GM12878 (cell line): Measurements from ENCODE around the gene GIPC3. TPM values are rescaled to one million over a fixed set of nuclear protein-coding genes. Genes with fewer than 3 reads are reported as not detected.

ENCODE experiments used
- BCL11A ChIP-seq: IDR thresholded peaks from 2 replicates; pipeline ENCODE4 v1.6.1; 2011; ENCODE audit warnings: low read depth, low read length
- E4F1 ChIP-seq: fragments of 450-650 bp; IDR thresholded peaks from 2 replicates; pipeline ENCODE4 v1.6.1; 2018; ENCODE audit warnings: borderline replicate concordance, mild to moderate bottlenecking; ENCODE audit not compliant: partially characterized antibody
- ESRRA ChIP-seq: IDR thresholded peaks from 2 replicates; pipeline ENCODE4 v1.6.1; 2012; ENCODE audit warnings: mild to moderate bottlenecking, low read length, improper control_type of control experiment
- IRF3 ChIP-seq: fragments of 450-650 bp; IDR thresholded peaks from 2 replicates; pipeline ENCODE4 v1.6.1; 2014; ENCODE audit warnings: mild to moderate bottlenecking
- IRF5 ChIP-seq: fragments of 450-650 bp; IDR thresholded peaks from 2 replicates; pipeline ENCODE4 v1.6.1; 2017; ENCODE audit warnings: borderline replicate concordance
- MEF2A ChIP-seq: IDR thresholded peaks from 2 replicates; pipeline ENCODE4 v1.6.1; 2011; ENCODE audit warnings: low read depth, mild to moderate bottlenecking, low read length, moderate library complexity; ENCODE audit not compliant: insufficient read depth
- NFYA ChIP-seq: IDR thresholded peaks from 2 replicates; pipeline ENCODE4 v1.6.1; 2011; ENCODE audit warnings: low read depth, mild to moderate bottlenecking, low read length, improper control_type of control experiment, borderline replicate concordance
- RAD21 ChIP-seq: IDR thresholded peaks from 2 replicates; pipeline ENCODE4 v1.6.1; 2011; ENCODE audit warnings: mild to moderate bottlenecking, low read depth, low read length, moderate library complexity; ENCODE audit not compliant: insufficient read depth
- SMAD1 ChIP-seq: fragments of 450-650 bp; IDR thresholded peaks from 2 replicates; pipeline ENCODE4 v1.6.1; 2018; ENCODE audit warnings: mild to moderate bottlenecking, low read depth; ENCODE audit not compliant: partially characterized antibody
- polyA plus RNA-seq, 11 experiments: library from polyadenylated mRNA; depleted of rRNA in 4 of 11; unstranded in 6 of 11; stranded (reverse) in 5 of 11; fragments of >200 nt; fragmentation: Nextera tagmentation in 4 of 11; fragmentation: Illumina TruSeq in 1 of 11; extraction: Ambion mirVana in 4 of 11; extraction: Trizol in 1 of 11; gene quantifications; 1 replicate in 1 of 11; 2 replicates in 10 of 11; pipeline versions ENCODE4 v1.2.1 to v1.2.3, GENCODE V29; 2011 to 2016; ENCODE audit warnings: inconsistent platforms in 2 of 11, missing spikeins in 2 of 11, low read depth in 1 of 11
- total RNA-seq, 4 experiments: library from RNA; depleted of rRNA in 3 of 4; stranded (reverse); fragments of >200 nt in 3 of 4; fragmentation: Illumina TruSeq in 1 of 4; extraction: Trizol in 1 of 4; gene quantifications; 2 replicates each; pipeline versions ENCODE4 v1.2.1 to v1.2.3, GENCODE V29; 2013 to 2021
- TF ChIP-seq, protein P1 (sequence below), 3 experiments: IDR thresholded peaks in 2 of 3; conservative IDR thresholded peaks in 1 of 3; 2 replicates each; pipeline ENCODE4 v1.5.1; 2011; ENCODE audit warnings: low read depth in 3 of 3, low read length in 3 of 3, mild to moderate bottlenecking in 3 of 3, control low read depth in 2 of 3, moderate library complexity in 2 of 3, inconsistent platforms in 1 of 3, mixed read lengths in 1 of 3; ENCODE audit not compliant: control insufficient read depth in 2 of 3, insufficient read depth in 1 of 3; ENCODE audit errors: extremely low read depth in 1 of 3

GIPC3 gene
- total and polyA plus RNA-seq, 10 of the 15 experiments (the other 5 are each of a cell fraction or from before 2014, with no cell fraction given), result not detected

DNA sequence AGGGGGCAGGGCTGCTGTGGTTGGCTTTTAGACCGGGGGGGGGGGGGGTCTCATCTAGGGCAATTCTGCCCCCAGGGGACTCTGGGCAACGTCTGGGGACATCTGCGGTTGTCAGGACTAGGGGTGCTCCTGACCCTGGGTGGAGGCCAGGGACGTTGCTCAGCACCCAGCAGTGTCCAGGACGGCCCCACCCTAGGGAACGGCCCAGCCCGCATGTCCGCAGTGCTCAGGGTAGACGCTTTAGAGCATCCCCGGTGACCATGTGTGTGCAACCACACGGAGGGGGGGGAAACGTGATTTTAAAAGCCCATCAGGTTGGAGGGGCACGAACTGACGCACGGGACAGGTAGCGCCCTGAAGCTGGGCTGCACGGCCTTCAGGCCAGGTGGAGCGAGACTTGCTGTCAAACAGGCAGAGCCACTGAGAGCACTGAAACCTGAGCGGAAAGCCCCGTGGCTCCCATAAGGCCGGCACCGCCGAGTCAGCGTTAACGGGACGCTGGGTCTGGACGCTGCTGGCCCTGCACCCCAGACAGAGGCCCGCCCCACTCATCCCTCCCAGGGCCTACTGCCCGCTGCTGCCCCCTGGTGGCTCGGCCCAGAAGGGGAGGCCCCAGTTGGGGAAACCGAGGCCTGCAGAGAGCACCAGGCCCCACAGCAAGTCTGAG, 33.0 kb downstream of the GIPC3 start (continued):
- TF ChIP-seq IRF3 (no peak), NFYA (no peak), ESRRA (no peak), BCL11A (no peak), SMAD1 (no peak), RAD21 (peak; percentile 80), MEF2A (no peak), E4F1 (no peak), IRF5 (no peak)
- TF ChIP-seq, protein P1, sequence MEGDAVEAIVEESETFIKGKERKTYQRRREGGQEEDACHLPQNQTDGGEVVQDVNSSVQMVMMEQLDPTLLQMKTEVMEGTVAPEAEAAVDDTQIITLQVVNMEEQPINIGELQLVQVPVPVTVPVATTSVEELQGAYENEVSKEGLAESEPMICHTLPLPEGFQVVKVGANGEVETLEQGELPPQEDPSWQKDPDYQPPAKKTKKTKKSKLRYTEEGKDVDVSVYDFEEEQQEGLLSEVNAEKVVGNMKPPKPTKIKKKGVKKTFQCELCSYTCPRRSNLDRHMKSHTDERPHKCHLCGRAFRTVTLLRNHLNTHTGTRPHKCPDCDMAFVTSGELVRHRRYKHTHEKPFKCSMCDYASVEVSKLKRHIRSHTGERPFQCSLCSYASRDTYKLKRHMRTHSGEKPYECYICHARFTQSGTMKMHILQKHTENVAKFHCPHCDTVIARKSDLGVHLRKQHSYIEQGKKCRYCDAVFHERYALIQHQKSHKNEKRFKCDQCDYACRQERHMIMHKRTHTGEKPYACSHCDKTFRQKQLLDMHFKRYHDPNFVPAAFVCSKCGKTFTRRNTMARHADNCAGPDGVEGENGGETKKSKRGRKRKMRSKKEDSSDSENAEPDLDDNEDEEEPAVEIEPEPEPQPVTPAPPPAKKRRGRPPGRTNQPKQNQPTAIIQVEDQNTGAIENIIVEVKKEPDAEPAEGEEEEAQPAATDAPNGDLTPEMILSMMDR (IDR thresholded peaks at IDR 0.05 in 2 of 3, conservative IDR thresholded peaks at IDR 0.05 in 1 of 3; ENCODE audit: control insufficient read depth in 2 of 3, extremely low read depth in 1 of 3, insufficient read depth in 1 of 3, low read depth in 3 of 3, low read length in 3 of 3), result peak; percentile 85 to 96 (median 89)
